Transverse colon (tissue), 4 donors: ENCODE results near the gene KRT2. TPM values are rescaled to one million over a fixed set of nuclear protein-coding genes. Genes with fewer than 3 reads are reported as not detected.

Experiments
- DNase-seq: peaks from one replicate; pipeline ENCODE4 v3.0.0-alpha.2; 2019
- H3K27ac ChIP-seq, 4 donors: fragments of 200-600 bp; sonication (generic); 2 replicates each; pipeline ENCODE4 v1.5.1; 2016 to 2018; ENCODE audit warnings: inconsistent platforms in 4 of 4
- H3K27me3 ChIP-seq: fragments of 200-600 bp; sonication (generic); 2 replicates; pipeline ENCODE4 v1.5.1; 2017; ENCODE audit warnings: inconsistent platforms
- H3K36me3 ChIP-seq, 4 donors: fragments of 200-600 bp; sonication (generic); 2 replicates each; pipeline ENCODE4 v1.5.1; 2017 to 2019; ENCODE audit warnings: inconsistent platforms in 4 of 4
- H3K4me1 ChIP-seq, 4 donors: fragments of 200-600 bp; sonication (generic); 2 replicates each; pipeline ENCODE4 v1.5.1; 2017 to 2020; ENCODE audit warnings: inconsistent platforms in 4 of 4
- H3K4me3 ChIP-seq, 4 donors: fragments of 200-600 bp; sonication (generic); 1 replicate in 1 of 4; 2 replicates in 3 of 4; pipeline versions ENCODE4 v1.5.1 to v1.6.1; 2017 to 2019; ENCODE audit warnings: inconsistent platforms in 4 of 4
- H3K9me3 ChIP-seq, 2 donors: fragments of 200-600 bp; sonication (generic); 2 replicates each; pipeline ENCODE4 v1.5.1; 2017 to 2019; ENCODE audit warnings: inconsistent platforms in 2 of 2
- CTCF ChIP-seq, 5 experiments: fragments of 200-600 bp in 3 of 5; fragments of 450-650 bp in 2 of 5; sonication (generic) in 3 of 5; IDR thresholded peaks; 1 replicate in 2 of 5; 2 replicates in 3 of 5; pipeline ENCODE4 v1.5.1; 2016 to 2017; ENCODE audit warnings: antibody characterized with exemption in 5 of 5, inconsistent platforms in 3 of 5, mild to moderate bottlenecking in 2 of 5, moderate library complexity in 1 of 5
- EP300 ChIP-seq: sonication (generic); formaldehyde crosslinking; IDR thresholded peaks from one replicate; pipeline ENCODE4 v1.6.1; 2017; ENCODE audit warnings: antibody characterized with exemption, low read depth
- POLR2A ChIP-seq: fragments of 450-650 bp; IDR thresholded peaks from one replicate; pipeline ENCODE4 v1.6.1; 2016; ENCODE audit warnings: antibody characterized with exemption, mild to moderate bottlenecking, moderate library complexity
- POLR2AphosphoS5 ChIP-seq, 3 donors: sonication (generic); formaldehyde crosslinking; IDR thresholded peaks; one replicate each; pipeline ENCODE4 v1.6.1; 2016; ENCODE audit warnings: antibody characterized with exemption in 3 of 3
- WGBS, 2 donors: methylation state at CpG; one replicate each; pipeline ENCODE4 v1.1.5; 2018; ENCODE audit warnings: low coverage in 1 of 2; 5-methylcytosine and 5-hydroxymethylcytosine counted together
- in situ Hi-C, 4 donors: fragments of 200-750 bp; cut with MboI; loops; one replicate each; pipeline versions ENCODE4 v1.15.0 to v1.15.1; 2017; ENCODE audit warnings: low sequenced_read_pairs in 3 of 4, low pct_ligation_motif_present in 1 of 4, low pct_unique_long_range_greater_than_20kb in 1 of 4
- intact Hi-C: fragments of 100-400 bp; cut with DNase I; formaldehyde crosslinking; loops from one replicate; pipeline ENCODE4 v1.15.1; 2023; ENCODE audit warnings: low total_unique reads
- total RNA-seq, 4 donors: library from RNA; depleted of rRNA; stranded (reverse); fragments of >200 nt; gene quantifications; one replicate each; pipeline ENCODE4 v1.1.0, GENCODE V29; 2016

The KRT2 gene
- total RNA-seq, 4 donors from 2014 or later: not detected

- WGBS, 2 donors: 36 to 80% methylated on average over 1 to 2 of the region's 2 CpGs
- H3K27me3 ChIP-seq: peaks cover 56% of the 10 kb centered on the region
- no peaks in the 10 kb centered on the region for H3K4me1 ChIP-seq
- in situ Hi-C loops (no loop called here), intact Hi-C loops (no loop called here)
- H3K36me3 ChIP-seq: no peaks in the 10 kb centered on the region
- H3K9me3 ChIP-seq: no peaks in the 10 kb centered on the region
- DNase-seq: no peak
- H3K4me3 ChIP-seq: no peak overlapping the region
- H3K27ac ChIP-seq: no peak overlapping the region
- no peak for TF ChIP-seq POLR2AphosphoS5 (IDR thresholded peaks at IDR 0.05)
- no peak for TF ChIP-seq EP300
- TF ChIP-seq POLR2A: no peak
- no peak for TF ChIP-seq CTCF (IDR thresholded peaks at IDR 0.05)
These were observed 51.9 kb downstream of the KRT2 start for GRCh38 chr12:52600071-52600470.

GRCh38 chr12:52598966-52599365 lies 53.0 kb downstream of the KRT2 start:
- H3K9me3 ChIP-seq: no peaks in the 10 kb centered on the region
- intact Hi-C loops: no loop called here
- no peaks in the 10 kb centered on the region for H3K4me1 ChIP-seq
- H3K4me3 ChIP-seq: no peak overlapping the region
- in situ Hi-C loops: loop anchor here in 1 of 4 donors (25.0 kb wide), 1 partner anchor 388 kb away; no protein-coding TSS in a partner anchor
- H3K27ac ChIP-seq: no peak overlapping the region
- no peak for DNase-seq
- WGBS, 2 donors: 86 to 97% methylated on average over 3 to 5 of the region's 5 CpGs
- TF ChIP-seq CTCF (IDR thresholded peaks at IDR 0.05) (no peak), POLR2AphosphoS5 (IDR thresholded peaks at IDR 0.05) (no peak), EP300 (no peak), POLR2A (no peak)
- H3K36me3 ChIP-seq: no peaks in the 10 kb centered on the region
- peaks cover 64% of the 10 kb centered on the region for H3K27me3 ChIP-seq

Other genes with a start within 250 kb of the KRT2 start
- not detected for gene KRT82, start 245.9 kb downstream of the KRT2 start, total RNA-seq
- not detected for gene KRT75, start 217.8 kb downstream of the KRT2 start, total RNA-seq
- gene KRT6B, start 200.1 kb downstream of the KRT2 start, total RNA-seq: not detected
- 10 to 100 TPM in 1 of 4 donors, not detected in 3; 23.9 TPM for gene KRT6C, start 178.4 kb downstream of the KRT2 start, total RNA-seq
- gene KRT6A, start 159.0 kb downstream of the KRT2 start, total RNA-seq: not detected
- not detected for gene KRT5, start 131.8 kb downstream of the KRT2 start, total RNA-seq
- gene KRT71, start 99.1 kb downstream of the KRT2 start, total RNA-seq: not detected
- gene KRT74, start 78.4 kb downstream of the KRT2 start, total RNA-seq: not detected
- gene KRT72, start 50.7 kb downstream of the KRT2 start, total RNA-seq: not detected
- not detected for gene KRT73, start 33.7 kb downstream of the KRT2 start, total RNA-seq
- not detected for gene KRT1, start 28.2 kb upstream of the KRT2 start, total RNA-seq
- not detected for gene KRT77, start 51.3 kb upstream of the KRT2 start, total RNA-seq
- gene KRT76, start 125.1 kb upstream of the KRT2 start, total RNA-seq: not detected
- gene KRT3, start 143.9 kb upstream of the KRT2 start, total RNA-seq: not detected
- gene KRT4, start 161.9 kb upstream of the KRT2 start, total RNA-seq: not detected
- not detected for gene KRT79, start 182.1 kb upstream of the KRT2 start, total RNA-seq
- gene KRT78, start 196.8 kb upstream of the KRT2 start, total RNA-seq: not detected